Small intestine (tissue), 7 donors: ENCODE data around the gene ADAMTSL3. TPM values are rescaled to one million over a fixed set of nuclear protein-coding genes. Genes with fewer than 3 reads are reported as not detected.

Experiments
- DNase-seq, 2 donors: peaks; one replicate each; pipeline versions ENCODE4 v3.0.0 to v3.0.0-alpha.2; 2013
- FAIRE-seq: peaks from 2 replicates; lab custom pipeline; 2012; peaks lifted over from hg19 to GRCh38; lab: Jason Lieb, UNC
- H3K27ac ChIP-seq, 3 donors: one replicate each; pipeline ENCODE4 v1.5.1; 2013; ENCODE audit warnings: low read length in 2 of 3, mild to moderate bottlenecking in 2 of 3, control low read depth in 1 of 3, inconsistent platforms in 1 of 3, low read depth in 1 of 3, moderate library complexity in 1 of 3
- H3K27me3 ChIP-seq, 3 donors: one replicate each; pipeline ENCODE4 v1.6.1; 2013; ENCODE audit warnings: low read length in 3 of 3, inconsistent platforms in 1 of 3; ENCODE audit not compliant: control insufficient read depth in 3 of 3, insufficient read depth in 3 of 3
- H3K36me3 ChIP-seq, 3 donors: one replicate each; pipeline ENCODE4 v1.6.1; 2013; ENCODE audit warnings: low read length in 3 of 3, inconsistent platforms in 1 of 3, low read depth in 1 of 3, mild to moderate bottlenecking in 1 of 3, moderate library complexity in 1 of 3; ENCODE audit not compliant: control insufficient read depth in 3 of 3, insufficient read depth in 2 of 3
- H3K4me1 ChIP-seq, 3 donors: one replicate each; pipeline ENCODE4 v1.6.1; 2013; ENCODE audit warnings: low read length in 2 of 3, inconsistent platforms in 1 of 3, low read depth in 1 of 3, mild to moderate bottlenecking in 1 of 3, moderate library complexity in 1 of 3; ENCODE audit not compliant: control insufficient read depth in 3 of 3, insufficient read depth in 2 of 3
- H3K4me3 ChIP-seq, 3 donors: one replicate each; pipeline ENCODE4 v1.5.1; 2013; ENCODE audit warnings: low read length in 3 of 3, control low read depth in 1 of 3, inconsistent platforms in 1 of 3, low read depth in 1 of 3, mild to moderate bottlenecking in 1 of 3, moderate library complexity in 1 of 3
- H3K9me3 ChIP-seq, 2 donors: one replicate each; pipeline ENCODE4 v1.6.1; 2013; ENCODE audit warnings: low read depth in 1 of 2, low read length in 1 of 2; ENCODE audit not compliant: control insufficient read depth in 2 of 2, insufficient read depth in 1 of 2
- WGBS, 3 donors: extraction: QIAGEN DNeasy Blood & Tissue Kit; methylation state at CpG; one replicate each; pipeline ENCODE4 v1.1.7; 2013; 5-methylcytosine and 5-hydroxymethylcytosine counted together
- polyA plus RNA-seq, 4 donors: library from polyadenylated mRNA; stranded (reverse) in 3 of 4; unstranded in 1 of 4; fragments of 200-250 nt in 3 of 4; fragments of 120-200 nt in 1 of 4; gene quantifications; one replicate each; pipeline versions ENCODE4 v1.2.1 to v1.2.3, GENCODE V29; 2013
- donor health status: healthy with polysubstance abuse.
- donor health status: control.
- donor health status: control.
- donor health status: Bipolar disorder and iron deficiency.
- donor health status: healthy.

The ADAMTSL3 gene
- polyA plus RNA-seq, 4 donors: 0.22 to 1.6 (median 0.93) TPM

GRCh38 chr15:83652626-83653204 is 1.2 kb upstream of the ADAMTSL3 start:
- no peak for FAIRE-seq
- WGBS, 3 donors: 84 to 85% (median 85%) methylated on average over 5 of the region's 5 CpGs
- H3K4me3 ChIP-seq: no peak overlapping the region

DNA sequence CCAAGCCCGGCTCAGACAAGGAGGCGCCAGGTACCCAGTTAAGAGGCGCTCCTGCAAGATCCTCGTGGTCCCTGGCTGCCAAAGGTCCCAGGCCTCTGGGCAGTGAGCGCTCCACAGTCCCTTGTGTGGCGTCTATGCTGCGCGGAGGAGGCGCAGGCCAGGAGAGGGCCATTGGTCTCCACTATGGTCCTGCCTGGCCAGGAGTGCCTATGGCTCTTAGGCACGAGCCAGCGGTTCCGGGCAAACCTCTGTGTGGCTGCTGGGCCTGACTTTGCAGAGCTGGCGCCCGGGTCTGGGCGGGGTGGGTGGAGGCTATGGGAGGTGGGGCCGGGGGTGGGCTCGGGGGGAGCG is 660 bp upstream of the ADAMTSL3 start:
- peaks cover 0 to 2% of the 10 kb centered on the region in 2 donors for H3K9me3 ChIP-seq
- WGBS, 3 donors: 26 to 38% (median 37%) methylated on average over 15 to 18 of the region's 18 CpGs
- H3K27me3 ChIP-seq: peaks cover 4 to 23% (median 19%) of the 10 kb centered on the region in 3 donors
- no peaks in the 10 kb centered on the region for H3K4me1 ChIP-seq
- H3K27ac ChIP-seq: no peak overlapping the region
- H3K36me3 ChIP-seq: peaks cover 0 to 2% (median 0%) of the 10 kb centered on the region in 3 donors
- DNase-seq (no peak), FAIRE-seq (no peak)
- no peak overlapping the region for H3K4me3 ChIP-seq

More at GRCh38 chr15:83652626-83653204, 1.2 kb upstream of the ADAMTSL3 start:
- Histone ChIP-seq H3K4me1 (no peaks in the 10 kb centered on the region), H3K27ac (no peak overlapping the region), H3K36me3 (peaks cover 0 to 2% (median 0%) of the 10 kb centered on the region in 3 donors), H3K27me3 (peaks cover 4 to 23% (median 19%) of the 10 kb centered on the region in 3 donors), H3K9me3 (peaks cover 0 to 2% of the 10 kb centered on the region in 2 donors)
- DNase-seq: no peak

DNA sequence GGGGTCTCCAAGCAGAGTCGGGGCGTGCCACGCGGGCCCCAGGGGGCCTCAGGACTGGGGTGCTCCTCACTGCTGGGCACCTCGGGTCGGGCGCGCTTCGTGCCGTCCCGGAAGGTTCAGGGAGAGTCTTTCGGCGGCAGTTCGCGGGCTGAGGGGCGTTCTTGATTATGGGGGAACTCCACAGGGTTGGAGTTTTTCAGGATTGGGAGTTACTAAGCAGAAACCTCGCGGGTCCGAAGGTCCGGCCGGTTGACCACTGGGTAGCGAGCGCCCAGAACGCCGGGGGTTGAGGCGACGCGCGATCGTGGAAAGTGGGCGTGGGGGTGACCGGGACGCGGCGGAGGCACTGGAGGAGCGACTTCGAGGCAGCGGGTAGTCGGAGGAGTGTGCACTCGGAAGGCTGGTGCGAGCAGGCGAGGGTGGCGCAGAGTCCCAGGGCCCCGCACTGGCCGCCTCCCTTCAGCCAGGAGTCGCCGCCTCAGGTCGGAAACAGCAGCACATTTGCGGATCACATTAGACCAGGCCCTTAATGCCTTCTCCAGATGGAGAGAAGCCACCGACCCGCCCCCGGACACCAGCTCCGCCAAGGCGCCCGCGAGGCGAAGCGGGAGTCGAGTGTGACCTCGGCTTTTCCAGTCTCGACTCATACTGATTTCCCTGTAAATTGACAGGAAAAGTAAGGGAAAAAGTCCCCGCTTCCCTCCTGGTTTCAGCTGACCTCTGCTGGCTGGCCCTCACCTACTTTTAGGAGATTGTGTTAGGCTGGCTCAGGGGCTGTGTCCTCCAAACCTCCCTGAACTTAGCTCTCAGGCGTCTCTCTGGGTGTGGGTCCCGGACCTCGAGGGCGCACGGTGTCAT is 685 bp downstream of the ADAMTSL3 start:
- Histone ChIP-seq H3K4me1 (no peaks in the 10 kb centered on the region), H3K27me3 (peaks cover 4 to 23% (median 19%) of the 10 kb centered on the region in 3 donors), H3K9me3 (peaks cover 0 to 2% of the 10 kb centered on the region in 2 donors), H3K36me3 (peaks cover 0 to 2% (median 0%) of the 10 kb centered on the region in 3 donors), H3K4me3 (peak overlapping the region in 1 of 3 donors; percentile 40), H3K27ac (no peak overlapping the region)
- FAIRE-seq: no peak
- 13 to 28% (median 26%) methylated on average over 59 to 67 of the region's 67 CpGs for WGBS, 3 donors
- peak in 1 of 2 donors; percentile 6 for DNase-seq

- 78 to 84% (median 83%) methylated on average over 8 of the region's 8 CpGs for WGBS, 3 donors
- Histone ChIP-seq H3K4me1 (no peaks in the 10 kb centered on the region), H3K9me3 (peaks cover 0 to 2% of the 10 kb centered on the region in 2 donors), H3K36me3 (peaks cover 0 to 2% (median 0%) of the 10 kb centered on the region in 3 donors), H3K27me3 (peaks cover 4 to 23% (median 19%) of the 10 kb centered on the region in 3 donors), H3K4me3 (peak overlapping the region in 1 of 3 donors; percentile 40), H3K27ac (no peak overlapping the region)
- DNase-seq (no peak), FAIRE-seq (no peak)
These were observed 1.3 kb downstream of the ADAMTSL3 start for GRCh38 chr15:83655237-83655616.

- Histone ChIP-seq H3K4me3 (no peak overlapping the region), H3K4me1 (no peaks in the 10 kb centered on the region), H3K27ac (no peak overlapping the region), H3K27me3 (peaks cover 4 to 23% (median 19%) of the 10 kb centered on the region in 3 donors), H3K36me3 (peaks cover 0 to 2% (median 0%) of the 10 kb centered on the region in 3 donors), H3K9me3 (peaks cover 0 to 2% of the 10 kb centered on the region in 2 donors)
- DNase-seq (no peak), FAIRE-seq (no peak)
- 54 to 76% (median 65%) methylated on average over 5 of the region's 5 CpGs for WGBS, 3 donors
These were observed 2.3 kb downstream of the ADAMTSL3 start for GRCh38 chr15:83656192-83656591.

DNA sequence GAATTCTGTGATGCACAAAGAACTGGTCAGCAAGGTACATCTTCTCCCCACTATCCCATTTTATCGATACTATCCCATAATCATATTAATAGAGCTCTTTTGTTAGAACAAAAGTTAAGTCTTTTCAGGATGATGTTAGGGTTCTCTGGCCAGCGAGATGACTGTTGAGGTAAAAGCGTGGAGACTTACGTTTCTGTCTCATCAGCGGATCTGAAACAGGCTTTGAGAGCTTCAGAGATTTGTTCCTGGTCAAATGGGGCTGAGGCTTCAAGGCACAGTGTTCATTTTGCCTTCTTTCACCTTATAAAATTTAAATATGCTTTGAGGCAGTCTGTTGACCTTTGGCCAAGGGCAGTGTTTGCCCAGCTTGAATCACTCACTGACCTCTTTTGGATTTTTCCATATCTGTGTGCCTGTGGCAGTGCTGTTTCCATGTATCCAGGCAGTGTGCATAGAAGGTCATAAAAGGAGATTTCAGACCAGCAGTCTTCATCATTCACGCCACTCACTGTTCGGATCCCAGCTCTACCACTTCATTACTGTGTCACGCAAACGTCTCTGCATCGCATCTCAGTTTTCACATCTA is 3.1 kb downstream of the ADAMTSL3 start:
- Histone ChIP-seq H3K27ac (no peak overlapping the region), H3K27me3 (peaks cover 4 to 23% (median 19%) of the 10 kb centered on the region in 3 donors), H3K4me3 (no peak overlapping the region), H3K4me1 (no peaks in the 10 kb centered on the region), H3K36me3 (peaks cover 0 to 2% (median 0%) of the 10 kb centered on the region in 3 donors), H3K9me3 (peaks cover 0 to 2% of the 10 kb centered on the region in 2 donors)
- 70 to 86% (median 79%) methylated on average over 10 of the region's 10 CpGs for WGBS, 3 donors
- DNase-seq (no peak), FAIRE-seq (no peak)

GRCh38 chr15:83657549-83657948 is 3.6 kb downstream of the ADAMTSL3 start:
- FAIRE-seq (no peak), DNase-seq (no peak)
- H3K4me1 ChIP-seq: no peaks in the 10 kb centered on the region
- no peaks in the 10 kb centered on the region for H3K9me3 ChIP-seq
- peak overlapping the region in 1 of 3 donors; percentile 36 for H3K27ac ChIP-seq
- 83 to 87% (median 87%) methylated on average over 4 of the region's 4 CpGs for WGBS, 3 donors
- H3K36me3 ChIP-seq: peaks cover 0 to 2% (median 0%) of the 10 kb centered on the region in 3 donors
- peaks cover 4 to 23% (median 17%) of the 10 kb centered on the region in 3 donors for H3K27me3 ChIP-seq
- no peak overlapping the region for H3K4me3 ChIP-seq
